ENCODE results near the gene COPS3. TPM values are rescaled to one million over a fixed set of nuclear protein-coding genes. Genes with fewer than 3 reads are reported as not detected.
"Not testable (repeated sequence)": the region's sequence is repeated elsewhere in the genome, so short reads cannot be mapped to it uniquely, and the experiment has no call there.

The COPS3 gene
- total RNA-seq, 1 donor from 2014 or later, result 54.0 TPM

DNA sequence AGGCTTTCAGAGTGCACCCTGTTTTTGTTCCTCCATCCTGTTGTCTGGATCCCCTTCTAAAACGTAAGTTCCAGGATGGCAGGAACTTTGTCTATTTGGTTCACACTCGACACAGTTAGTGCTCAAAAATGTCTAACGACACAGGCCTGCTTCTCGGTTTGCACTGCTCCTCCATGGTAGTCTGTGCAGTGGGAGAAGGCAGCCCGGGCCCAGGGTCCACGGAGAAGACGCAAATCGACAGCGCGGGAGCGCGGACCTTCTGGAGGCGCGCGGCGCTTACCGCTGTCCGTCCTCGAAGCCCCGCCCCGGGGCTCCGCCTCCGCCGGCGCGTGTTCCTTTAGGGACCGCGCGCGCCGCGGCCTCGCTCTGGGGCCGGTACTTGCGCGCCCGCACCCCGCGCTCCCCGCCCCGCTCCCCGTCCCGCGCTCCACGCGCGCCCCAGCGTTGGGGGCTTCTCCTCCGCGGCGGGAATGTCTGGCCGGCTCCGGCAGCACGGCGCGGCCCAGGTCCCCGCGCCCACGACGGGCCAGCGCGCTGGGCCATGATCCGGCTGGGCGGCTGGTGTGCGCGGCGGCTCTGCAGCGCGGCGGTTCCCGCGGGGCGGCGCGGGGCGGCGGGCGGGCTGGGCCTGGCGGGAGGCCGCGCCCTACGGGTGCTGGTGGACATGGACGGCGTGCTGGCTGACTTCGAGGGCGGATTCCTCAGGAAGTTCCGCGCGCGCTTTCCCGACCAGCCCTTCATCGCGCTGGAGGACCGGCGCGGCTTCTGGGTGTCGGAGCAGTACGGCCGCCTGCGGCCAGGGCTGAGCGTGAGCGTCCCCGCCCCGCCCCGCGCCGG is 22.2 kb upstream of the COPS3 start, which contains the start of gene NT5M:
Gene NT5M, plus strand, starts transcription at position 364 of the 837 bp plus-strand sequence. Its CDS starts 178 bp downstream, at position 542.
- peak; percentile 70 to 72 for DNase-seq (ENCODE audit: low read depth in 2 of 2)

DNA sequence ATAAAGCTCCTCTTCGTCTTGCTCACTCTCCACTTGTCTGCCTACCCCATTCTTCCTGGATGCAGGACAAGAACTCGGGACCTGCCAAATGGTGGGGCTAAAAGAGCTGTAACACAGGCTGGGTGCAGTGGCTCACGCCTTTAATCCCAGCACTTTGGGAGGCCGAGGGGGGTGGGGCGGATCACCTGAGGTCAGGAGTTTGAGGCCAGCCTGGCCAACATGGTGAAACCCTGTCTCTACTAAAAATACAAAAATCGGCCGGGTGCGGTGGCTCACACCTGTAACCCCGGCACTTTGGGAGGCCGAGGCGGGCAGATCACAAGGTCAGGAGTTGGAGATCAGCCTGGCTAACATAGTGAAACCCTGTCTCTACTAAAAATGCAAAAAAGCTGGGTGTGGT is 20.6 kb upstream of the COPS3 start:
- not testable (repeated sequence) for DNase-seq (ENCODE audit: low read depth in 2 of 2)

DNA sequence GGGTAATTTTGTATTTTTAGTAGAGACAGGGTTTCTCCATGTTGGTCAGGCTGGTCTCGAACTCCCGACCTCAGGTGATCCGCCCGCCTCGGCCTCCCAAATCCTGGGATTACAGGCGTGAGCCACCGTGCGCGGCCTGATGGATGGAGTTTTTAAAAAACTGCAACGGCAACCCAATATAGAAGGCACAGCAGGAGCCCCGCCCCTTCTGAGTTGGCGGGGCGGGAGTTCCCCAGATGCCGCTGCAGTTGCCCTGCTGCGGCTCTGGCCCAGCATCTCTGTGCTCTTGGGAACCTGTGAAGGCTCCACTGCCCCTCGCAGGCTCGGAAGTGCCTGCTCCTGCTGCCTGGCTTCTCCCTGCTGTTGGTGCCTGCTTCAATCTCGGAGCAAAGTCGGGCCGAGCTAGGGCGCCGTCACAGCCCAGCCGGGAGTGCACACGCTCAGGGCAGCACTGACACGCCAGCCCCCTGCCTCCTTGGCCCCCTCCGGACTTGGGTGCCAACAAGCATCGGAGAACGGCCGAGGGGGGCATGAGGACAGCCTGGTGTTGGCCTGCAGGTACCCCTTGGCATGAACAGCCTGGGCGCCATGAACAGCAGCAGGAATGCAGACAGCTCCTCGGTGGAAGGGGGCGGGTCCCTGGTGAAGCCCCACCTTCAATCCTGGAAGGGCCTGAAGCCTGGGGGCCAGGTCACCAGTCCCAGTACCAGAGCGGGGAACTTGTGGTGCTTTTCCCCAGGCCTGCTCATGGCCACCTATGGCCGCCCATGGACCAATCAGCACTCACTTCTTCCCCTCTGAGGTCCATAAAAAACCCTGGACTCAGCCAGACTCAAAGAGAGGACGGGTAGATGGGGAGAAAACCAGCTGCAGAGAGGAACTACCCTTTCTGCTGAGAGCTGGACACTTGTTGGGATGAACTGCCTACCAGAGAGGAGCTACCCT is 19.9 kb upstream of the COPS3 start:
- DNase-seq (ENCODE audit: low read depth in 2 of 2), result peak; percentile 29 to 36

DNA sequence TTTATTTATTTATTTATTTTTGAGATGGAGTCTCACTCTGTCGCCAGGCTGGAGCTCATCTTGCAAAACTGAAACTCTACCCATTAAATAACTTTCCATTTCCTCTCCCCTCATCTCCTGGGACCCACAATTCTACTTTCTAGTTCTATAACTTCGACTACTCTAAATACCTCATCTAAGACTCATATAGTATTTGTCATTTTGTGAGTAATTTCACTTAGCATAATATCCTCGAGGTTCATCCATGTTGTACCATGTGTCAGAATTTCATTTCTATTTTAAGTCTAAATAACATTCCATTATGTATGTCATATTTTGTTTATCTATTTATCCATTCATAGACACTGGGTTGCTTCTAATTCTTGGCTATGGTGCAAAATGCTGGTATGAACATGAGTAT is 17.1 kb upstream of the COPS3 start:
- DNase-seq (ENCODE audit: low read depth in 2 of 2), result no peak

DNA sequence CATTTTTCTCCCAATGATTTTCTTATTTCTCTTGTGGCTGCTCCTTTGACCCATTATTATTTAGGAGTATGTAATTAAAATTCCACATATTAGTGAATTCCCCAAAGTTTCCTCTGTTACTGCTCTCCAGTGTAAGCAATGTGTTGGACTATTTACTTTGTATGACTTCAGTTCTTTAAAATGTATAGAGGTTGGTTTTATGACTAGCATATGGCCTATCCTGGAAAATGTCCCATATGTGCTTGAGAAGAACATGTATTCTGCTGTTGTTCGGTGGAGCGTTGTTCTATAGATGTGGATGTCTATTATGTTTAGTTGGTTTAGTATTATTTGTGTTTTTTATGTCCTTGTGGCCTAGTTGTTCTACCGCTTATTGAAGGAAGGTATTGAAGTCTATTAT is 16.2 kb upstream of the COPS3 start:
- DNase-seq (ENCODE audit: low read depth in 2 of 2), result no peak

DNA sequence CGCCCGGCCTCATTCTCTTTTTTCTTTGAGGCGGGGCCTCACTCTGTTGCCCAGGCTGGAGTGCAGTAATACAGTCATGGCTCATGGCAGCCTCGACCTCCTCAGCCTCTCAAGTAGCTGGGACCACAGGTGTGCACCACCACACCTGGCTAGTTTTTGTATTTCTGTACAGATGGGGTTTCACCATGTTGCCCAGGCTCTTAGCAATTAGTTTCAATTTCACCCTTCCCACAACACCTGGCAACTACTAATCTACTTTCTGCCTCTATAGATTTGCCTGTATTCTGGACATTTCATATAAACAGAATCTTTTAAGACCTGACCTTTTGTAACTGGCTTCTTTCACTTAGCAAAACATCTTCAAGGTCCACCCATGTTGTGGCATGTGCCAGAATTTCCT is 14.1 kb upstream of the COPS3 start:
- no peak for DNase-seq (ENCODE audit: low read depth in 2 of 2)

DNA sequence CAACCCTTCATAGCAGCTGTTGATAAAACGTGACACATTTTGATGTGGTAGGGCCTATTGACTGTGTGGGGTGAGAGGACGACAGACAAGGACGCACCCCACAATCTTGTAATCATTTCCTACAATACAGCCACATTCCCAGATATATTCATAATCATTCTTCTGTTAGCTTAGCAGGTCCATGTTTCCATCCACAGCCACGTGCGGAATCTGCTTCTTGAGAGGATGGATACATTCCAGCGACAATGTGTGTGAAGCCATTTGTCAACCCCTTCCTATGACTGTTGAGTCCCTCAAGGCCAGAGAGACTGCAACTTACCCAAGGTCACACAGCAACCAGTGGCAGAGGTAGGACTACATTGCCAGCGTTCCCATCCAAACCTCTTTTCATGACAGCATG is 8.7 kb upstream of the COPS3 start:
- no peak for DNase-seq (ENCODE audit: low read depth in 2 of 2)

DNA sequence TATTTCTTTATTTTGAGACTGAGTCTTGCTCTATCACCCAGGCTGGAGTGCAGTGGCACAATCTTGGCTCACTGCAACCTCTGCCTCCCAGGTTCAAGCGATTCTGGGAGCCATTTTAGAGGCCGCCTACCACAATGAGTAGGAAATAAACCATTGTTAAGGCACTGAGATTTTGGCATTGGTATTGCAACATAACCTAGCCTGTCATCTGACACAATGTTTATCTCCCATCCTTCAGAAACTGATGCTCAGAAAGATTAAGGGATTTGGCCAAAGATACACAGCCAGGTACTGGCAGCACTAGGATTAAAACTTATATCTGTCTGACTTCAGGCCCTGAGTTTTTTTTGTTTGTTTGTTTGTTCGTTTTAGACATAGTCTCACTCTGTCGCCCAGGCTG is 8.0 kb upstream of the COPS3 start:
- no peak for DNase-seq (ENCODE audit: low read depth in 2 of 2)

DNA sequence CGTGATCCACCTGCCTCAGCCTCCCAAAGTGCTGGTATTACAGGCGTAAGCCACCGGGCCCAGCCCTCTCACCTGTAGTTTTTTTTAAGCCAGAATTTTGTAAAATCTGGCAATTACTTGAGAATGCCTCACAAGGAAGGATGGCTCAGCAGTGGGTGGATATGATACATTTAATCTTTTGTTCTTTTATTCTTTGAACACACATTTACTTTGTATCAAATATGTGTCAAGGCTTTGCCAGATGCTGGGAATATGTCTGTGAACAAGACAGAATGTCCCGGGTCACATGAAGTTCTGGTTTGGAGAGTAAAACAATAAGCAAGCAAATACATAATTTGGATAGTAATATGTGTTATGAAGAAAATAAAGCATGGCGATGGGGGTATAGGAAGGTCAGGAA is 4.9 kb upstream of the COPS3 start:
- no peak for DNase-seq (ENCODE audit: low read depth in 2 of 2)

DNA sequence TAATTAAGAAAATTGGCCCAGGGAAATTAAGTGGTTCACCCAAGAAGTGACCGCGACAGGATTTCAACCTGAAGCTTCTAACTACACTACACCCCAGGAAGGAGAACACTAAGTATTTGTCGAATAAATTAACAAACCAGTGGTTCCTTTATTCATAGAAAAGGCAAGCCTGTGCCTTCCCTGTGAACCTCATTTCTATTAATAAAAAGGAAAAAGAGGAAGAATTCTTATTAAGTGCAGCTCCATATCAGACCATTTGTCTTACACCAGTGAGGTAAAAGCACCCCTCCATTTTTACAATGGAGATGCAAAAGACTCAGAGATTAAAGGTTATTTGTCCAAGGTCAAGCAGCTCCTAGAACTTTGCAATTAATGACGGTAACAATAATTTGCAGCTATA is 1.7 kb downstream of the COPS3 start:
- no peak for DNase-seq (ENCODE audit: low read depth in 2 of 2)

DNA sequence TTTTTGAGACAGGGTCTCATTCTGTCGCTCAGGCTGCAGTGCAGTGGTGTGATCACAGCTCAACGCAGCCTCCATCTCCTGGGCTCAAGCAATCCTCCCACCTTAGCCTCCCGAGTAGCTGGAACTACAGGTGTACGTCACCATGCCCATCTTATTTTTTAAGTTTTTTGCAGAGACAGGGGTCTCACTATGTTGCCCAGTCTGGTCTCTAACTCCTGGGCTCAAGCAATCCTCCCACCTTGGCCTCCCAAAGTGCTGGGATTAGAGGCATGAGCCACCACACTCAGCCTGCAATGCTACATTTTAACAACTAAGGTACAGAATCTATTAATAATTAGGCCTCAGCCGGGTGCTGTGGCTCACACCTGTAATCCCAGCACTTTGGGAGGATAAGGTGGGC is 3.6 kb downstream of the COPS3 start:
- not testable (repeated sequence) for DNase-seq (ENCODE audit: low read depth in 2 of 2)

DNA sequence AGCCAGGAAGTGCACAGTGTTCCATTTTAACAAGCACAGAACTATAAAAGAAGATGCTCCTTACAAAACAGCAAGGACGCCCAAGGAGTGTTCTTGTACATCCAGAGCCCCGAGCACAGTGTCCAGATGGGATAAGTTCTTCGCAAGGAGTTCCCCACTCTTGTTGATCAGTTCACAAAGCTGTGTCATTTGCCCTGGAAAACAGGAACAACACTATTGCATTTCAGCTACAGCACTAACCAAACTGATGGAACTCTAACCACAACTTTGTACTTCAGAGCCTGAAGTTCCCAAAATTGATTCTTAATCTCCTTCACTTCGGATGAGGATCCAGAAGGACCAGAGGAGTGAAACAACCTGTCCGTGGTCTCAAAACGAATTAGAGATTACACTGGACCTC is 5.1 kb downstream of the COPS3 start:
- DNase-seq (ENCODE audit: low read depth in 2 of 2), result no peak

DNA sequence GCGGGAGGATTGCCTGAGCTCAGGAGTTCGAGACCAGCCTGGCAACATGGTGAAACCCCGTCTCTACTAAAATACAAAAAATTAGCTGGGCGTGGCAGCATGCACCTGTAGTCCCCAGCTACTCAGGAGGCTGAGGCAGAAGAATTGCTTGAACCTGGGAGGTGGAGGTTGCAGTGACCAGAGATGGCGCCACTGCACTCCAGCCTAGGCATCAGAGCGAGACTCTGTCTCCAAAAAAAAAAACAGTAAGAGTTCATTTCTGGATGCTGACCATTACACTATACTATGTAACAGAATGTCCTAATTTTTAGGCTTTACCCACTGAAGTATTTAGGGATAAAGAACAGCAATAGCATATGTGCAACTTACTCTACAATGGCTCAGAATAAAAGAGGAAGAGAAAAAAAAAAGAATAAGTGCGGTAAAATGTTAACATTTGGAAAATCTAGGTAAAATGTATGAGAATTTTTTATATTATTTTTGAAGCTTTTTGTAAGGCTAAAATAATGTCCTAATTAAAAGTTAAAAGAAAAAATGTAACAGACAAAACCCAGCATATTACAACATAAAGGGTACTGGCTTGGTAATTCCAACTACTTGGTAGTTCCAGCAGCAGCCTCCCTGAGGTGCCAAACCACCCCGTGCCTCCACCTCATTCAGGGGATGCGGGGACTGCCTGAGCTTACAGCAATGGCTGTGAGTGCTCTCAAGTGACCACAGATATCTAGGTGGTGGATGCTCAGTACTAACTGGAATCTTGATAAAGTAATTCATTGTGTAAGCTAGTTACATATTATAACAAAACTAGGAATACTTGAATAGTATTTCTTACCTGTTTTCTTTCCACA is 10.9 kb downstream of the COPS3 start:
- peak; percentile 16 to 17 for DNase-seq (ENCODE audit: low read depth in 2 of 2)

DNA sequence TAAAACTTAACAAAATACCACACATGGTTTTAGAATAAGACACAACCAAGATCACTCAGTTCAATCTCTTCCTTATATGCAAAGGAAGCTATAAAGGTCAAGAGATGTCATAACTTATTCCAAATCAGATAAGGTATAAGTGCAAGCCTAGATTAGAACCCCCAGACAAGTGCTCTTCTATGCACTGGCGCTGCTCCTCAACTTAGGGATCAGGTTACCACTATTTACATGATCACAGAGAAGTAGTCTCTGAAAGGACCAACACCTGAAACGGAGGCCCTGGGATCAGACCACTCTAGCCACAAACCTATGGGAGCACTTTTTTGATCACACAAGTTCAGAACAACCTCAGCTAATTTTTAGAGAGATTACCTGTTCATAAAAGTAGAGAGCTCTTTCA is 16.6 kb downstream of the COPS3 start:
- no peak for DNase-seq (ENCODE audit: low read depth in 2 of 2)

DNA sequence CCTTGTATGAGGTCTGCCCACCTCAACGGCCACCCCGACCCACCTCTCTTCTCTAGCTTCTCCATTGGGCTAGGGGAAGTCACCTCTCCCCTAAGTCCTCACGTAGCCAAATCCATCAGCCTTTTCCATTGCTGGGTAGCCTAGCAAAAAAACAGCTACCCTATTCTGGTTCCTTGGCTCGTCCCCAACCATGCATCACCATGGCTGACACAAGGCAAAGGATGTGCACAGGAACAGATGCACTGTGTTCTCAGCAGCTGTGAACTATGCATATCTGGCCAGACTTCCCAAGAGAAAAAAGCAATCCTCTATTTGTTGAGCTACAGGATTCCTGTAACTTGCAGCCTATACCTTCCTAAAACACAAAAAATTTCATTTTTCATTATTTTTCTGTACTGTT is 22.0 kb downstream of the COPS3 start:
- DNase-seq (ENCODE audit: low read depth in 2 of 2), result no peak

DNA sequence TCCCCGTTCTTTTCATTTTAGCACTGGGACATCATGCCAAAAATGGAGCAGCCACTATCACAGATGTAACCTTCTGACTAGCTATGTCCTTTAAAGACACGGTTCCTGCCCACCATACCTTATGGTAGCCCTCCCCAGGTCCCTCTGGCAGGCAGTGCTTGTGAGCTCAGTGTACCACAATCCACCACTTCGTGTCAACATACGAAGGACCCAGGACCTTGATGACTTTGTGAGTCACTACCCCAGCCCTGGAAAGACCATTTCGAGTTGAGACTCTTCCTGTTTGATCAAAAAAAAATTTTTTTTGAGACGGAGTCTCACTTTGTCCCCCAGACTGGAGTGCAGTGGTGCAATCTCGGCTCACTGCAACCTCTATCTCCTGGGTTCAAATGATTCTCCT is 23.0 kb downstream of the COPS3 start:
- no peak for DNase-seq (ENCODE audit: low read depth in 2 of 2)

DNA sequence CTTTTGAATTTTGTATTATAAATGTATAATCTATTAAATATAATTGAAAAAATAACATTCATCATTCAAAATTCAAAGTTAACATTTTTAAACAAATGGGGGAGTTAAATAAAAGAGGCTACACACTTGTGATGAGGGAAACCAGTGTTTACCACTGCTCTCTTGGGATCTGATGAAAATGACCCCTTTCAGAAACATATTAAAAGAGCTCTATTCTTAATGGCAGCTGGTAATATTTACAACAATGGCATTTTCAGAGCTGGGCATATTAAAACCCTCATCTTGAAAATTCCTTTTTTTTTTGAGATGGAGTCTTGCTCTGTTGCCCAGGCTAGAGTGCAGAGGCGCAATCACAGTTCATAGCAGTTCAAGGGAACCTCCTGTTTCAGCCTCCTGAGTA is 24.7 kb downstream of the COPS3 start:
- no peak for DNase-seq (ENCODE audit: low read depth in 2 of 2)

DNA sequence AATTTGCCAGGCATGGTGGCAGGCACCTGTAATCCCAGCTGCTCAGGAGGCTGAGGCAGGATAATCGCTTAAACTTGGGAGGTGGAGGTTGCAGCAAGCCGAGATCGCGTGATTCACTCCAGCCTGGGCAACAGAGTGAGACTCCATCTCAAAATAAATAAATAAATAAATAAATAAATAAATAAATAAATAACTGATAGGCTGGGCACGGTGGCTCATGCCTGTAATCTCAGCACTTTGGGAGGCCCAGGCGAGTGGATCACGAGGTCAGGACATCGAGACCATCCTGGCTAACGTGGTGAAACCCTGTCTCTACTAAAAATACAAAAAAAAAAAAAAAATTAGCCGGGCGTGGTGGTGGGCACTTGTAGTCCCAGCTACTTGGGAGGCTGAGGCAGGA is 25.4 kb downstream of the COPS3 start:
- not testable (repeated sequence) for DNase-seq (ENCODE audit: low read depth in 2 of 2)

DNA sequence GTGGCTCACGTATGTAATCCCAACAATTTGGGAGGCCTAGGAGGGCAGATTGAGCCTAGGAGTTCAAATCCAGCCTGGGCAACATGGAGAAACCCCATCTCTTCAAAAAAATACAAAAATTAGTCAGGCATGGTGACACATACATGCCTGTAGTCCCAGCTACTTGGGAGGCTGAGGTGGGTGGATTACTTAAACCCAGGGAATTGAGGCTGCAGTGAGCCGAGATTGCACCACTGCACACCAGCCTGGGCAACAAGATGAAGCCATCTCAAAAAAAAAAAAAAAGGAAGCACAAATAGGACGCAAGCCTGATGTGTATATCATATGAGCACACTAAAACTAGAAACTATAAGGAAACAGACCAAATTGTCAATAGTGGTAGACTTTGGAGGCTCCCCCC is 27.0 kb downstream of the COPS3 start:
- DNase-seq (ENCODE audit: low read depth in 2 of 2), result no peak

DNA sequence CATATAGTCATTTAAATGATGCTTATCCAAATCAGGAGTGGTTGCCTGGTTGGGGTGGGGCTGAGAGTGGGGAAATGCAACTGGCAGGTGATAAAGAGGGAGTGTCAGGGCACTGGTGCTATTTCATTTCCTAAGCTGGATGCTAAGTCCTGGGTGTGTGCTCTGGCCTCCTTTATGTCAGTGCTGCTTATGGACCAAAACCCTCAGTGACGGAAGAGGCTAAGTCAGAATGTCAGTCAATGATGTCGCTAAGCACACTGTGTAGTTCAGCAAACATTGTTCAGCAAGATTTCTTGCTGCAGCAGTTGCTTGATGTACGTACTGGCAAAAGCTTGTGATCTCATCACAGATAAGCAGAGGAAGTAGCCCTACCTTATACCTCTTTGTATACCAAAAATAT is 27.6 kb downstream of the COPS3 start:
- no peak for DNase-seq (ENCODE audit: low read depth in 2 of 2)

DNA sequence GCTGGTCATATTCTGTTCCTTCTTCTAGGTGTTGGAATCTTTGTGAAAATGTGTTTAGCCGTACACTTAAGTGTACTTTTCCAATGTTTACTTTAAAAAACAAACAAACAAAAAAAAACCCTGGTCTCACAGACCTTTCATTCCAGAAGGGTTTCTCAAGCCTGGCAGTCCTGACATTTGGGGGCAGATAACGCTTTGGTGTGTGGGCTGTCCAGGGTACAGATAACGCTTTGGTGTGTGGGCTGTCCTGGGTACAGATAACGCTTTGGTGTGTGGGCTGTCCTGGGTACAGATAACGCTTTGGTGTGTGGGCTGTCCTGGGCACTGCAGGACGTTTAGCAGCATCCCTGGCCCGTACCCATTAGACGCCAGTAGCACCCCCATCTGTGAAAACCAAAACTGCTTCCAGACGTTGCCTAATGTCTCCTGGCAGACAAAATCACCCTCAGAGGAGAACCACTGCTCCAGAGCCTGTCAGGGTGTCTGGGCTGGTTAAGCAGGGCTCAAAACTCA is 28.8 kb downstream of the COPS3 start:
- DNase-seq (ENCODE audit: low read depth in 2 of 2), result no peak

All from lung microvascular endothelial cell (primary cell).